Activated T-helper 2 cell treated with anti-CD3 and anti-CD28 coated beads, Interferon-gamma antibody, Interleukin-2, Interleukin-4, amounts not matched to agents 10 μg/mL and 5 μg/mL and 100 μg/mL, durations not matched to agents 14 hours and 24 hours and 36 hours (primary cell): ENCODE results near the gene CNN3. TPM values are rescaled to one million over a fixed set of nuclear protein-coding genes. Genes with fewer than 3 reads are reported as not detected.

Experiments used
- DNase-seq: peaks from one replicate; pipeline ENCODE4 v3.0.0; 2021; ENCODE audit warnings: low spot score
- H3K27ac Mint-ChIP-seq: one replicate; pipeline ENCODE4 v1.8.0; 2021; ENCODE audit warnings: mixed read lengths
- H3K27me3 Mint-ChIP-seq: one replicate; pipeline ENCODE4 v1.8.0; 2021; ENCODE audit warnings: low read depth, mixed read lengths
- H3K36me3 Mint-ChIP-seq: one replicate; pipeline ENCODE4 v1.8.0; 2021; ENCODE audit warnings: low read depth, mixed read lengths
- H3K4me1 Mint-ChIP-seq: one replicate; pipeline ENCODE4 v1.8.0; 2021; ENCODE audit warnings: low read depth, mixed read lengths
- H3K4me3 Mint-ChIP-seq: one replicate; pipeline ENCODE4 v1.8.0; 2021; ENCODE audit warnings: low read depth, mild to moderate bottlenecking, moderate library complexity, mixed read lengths
- H3K9me3 Mint-ChIP-seq: one replicate; pipeline ENCODE4 v1.8.0; 2021; ENCODE audit warnings: mixed read lengths
- intact Hi-C: fragments of 100-400 bp; cut with micrococcal nuclease; formaldehyde crosslinking; loops from one replicate; pipeline ENCODE4 v1.15.1; 2023
- total RNA-seq: library from RNA; stranded (reverse); gene quantifications from 2 replicates; pipeline ENCODE4 v1.2.3, GENCODE V29; 2022

The CNN3 gene
- total RNA-seq, 1 donor from 2014 or later = 2.6 TPM

DNA sequence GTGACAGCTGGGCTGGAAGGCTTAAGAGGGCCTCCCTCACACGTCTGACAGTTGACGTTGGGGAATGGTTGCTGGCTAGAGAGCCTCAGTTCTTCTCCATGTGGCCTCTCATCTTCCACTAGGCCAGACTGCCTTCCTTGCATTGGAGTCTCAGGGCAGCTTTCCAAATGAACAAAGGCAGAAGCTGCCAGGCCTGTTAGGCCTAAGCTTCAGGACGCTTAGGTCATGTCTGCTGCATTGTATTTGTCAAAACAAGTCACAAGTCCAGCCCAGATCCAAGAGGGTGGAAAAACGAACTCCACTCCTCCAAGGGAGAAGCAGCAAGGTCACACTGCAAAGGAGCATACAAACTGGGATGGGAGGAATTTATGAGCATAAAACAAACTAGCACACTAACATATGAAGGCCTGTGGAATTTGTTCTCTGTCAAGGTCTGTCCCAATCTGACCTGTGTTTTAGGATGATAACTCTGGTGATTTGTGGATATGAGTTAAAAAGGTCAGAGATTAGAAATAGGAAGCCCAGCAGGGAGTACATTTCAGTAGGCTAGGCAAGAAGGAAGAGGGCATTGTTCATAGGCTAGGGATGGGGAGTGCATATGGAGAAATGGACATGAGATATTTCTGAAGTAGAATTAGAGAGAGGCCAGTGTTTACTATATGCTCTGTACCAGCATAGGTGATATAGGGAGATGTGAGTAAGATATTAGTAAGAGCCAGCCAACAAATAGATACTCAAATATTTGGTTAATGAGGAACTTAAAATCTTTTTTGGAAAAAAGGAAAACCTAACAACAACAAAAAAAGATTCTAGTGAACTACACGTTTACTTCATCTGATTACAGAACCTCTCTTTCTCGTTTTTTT, 29.1 kb upstream of the CNN3 start:
- H3K4me1 Mint-ChIP-seq = no peaks in the 10 kb centered on the region
- no peaks in the 10 kb centered on the region for H3K36me3 Mint-ChIP-seq
- no peaks in the 10 kb centered on the region for H3K27me3 Mint-ChIP-seq
- no peaks in the 10 kb centered on the region for H3K9me3 Mint-ChIP-seq
- intact Hi-C loops = no loop called here
- DNase-seq = no peak
- H3K4me3 Mint-ChIP-seq = no peak overlapping the region
- H3K27ac Mint-ChIP-seq = no peak overlapping the region

- Mint-ChIP-seq H3K4me3 (no peak overlapping the region), H3K27ac (no peak overlapping the region), H3K27me3 (no peaks in the 10 kb centered on the region), H3K9me3 (no peaks in the 10 kb centered on the region), H3K4me1 (no peaks in the 10 kb centered on the region), H3K36me3 (no peaks in the 10 kb centered on the region)
- intact Hi-C loops = no loop called here
- no peak for DNase-seq
These were observed 27.6 kb upstream of the CNN3 start for GRCh38 chr1:94954263-94955220.

DNA sequence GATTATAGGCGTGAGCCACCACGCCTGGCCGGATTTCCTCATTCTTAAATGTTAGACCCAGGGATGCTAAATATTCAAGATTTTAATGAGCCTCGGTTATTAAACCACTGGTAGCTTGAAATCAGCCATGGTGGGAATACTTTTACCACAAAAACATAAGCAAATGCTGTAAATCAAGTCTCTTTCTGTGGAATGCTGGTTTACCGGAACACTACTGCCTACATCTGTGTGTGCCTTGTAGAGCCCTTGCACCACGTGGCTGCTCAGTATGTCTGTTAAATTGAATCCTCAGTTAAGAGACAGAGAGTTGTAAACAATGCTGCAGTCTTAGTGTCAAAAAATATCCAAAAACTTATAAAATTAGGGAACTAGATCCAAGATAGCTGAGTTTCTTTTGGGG, 26.8 kb upstream of the CNN3 start:
- H3K27me3 Mint-ChIP-seq = no peaks in the 10 kb centered on the region

GRCh38 chr1:94953107-94953506, 26.2 kb upstream of the CNN3 start:
- Mint-ChIP-seq H3K36me3 (no peaks in the 10 kb centered on the region), H3K27me3 (no peaks in the 10 kb centered on the region), H3K4me3 (no peak overlapping the region), H3K27ac (no peak overlapping the region), H3K9me3 (no peaks in the 10 kb centered on the region), H3K4me1 (no peaks in the 10 kb centered on the region)
- no peak for DNase-seq
- intact Hi-C loops = no loop called here

More for the DNA sequence above, 26.8 kb upstream of the CNN3 start:
- no peaks in the 10 kb centered on the region for H3K36me3 Mint-ChIP-seq
- no peaks in the 10 kb centered on the region for H3K4me1 Mint-ChIP-seq
- DNase-seq = no peak
- no peak overlapping the region for H3K4me3 Mint-ChIP-seq
- no peaks in the 10 kb centered on the region for H3K9me3 Mint-ChIP-seq
- no peak overlapping the region for H3K27ac Mint-ChIP-seq
- intact Hi-C loops = no loop called here

- Mint-ChIP-seq H3K4me1 (no peaks in the 10 kb centered on the region), H3K9me3 (no peaks in the 10 kb centered on the region), H3K36me3 (no peaks in the 10 kb centered on the region), H3K27ac (no peak overlapping the region), H3K27me3 (no peaks in the 10 kb centered on the region), H3K4me3 (no peak overlapping the region)
- DNase-seq = no peak
- intact Hi-C loops = no loop called here
These were observed 25.6 kb upstream of the CNN3 start for GRCh38 chr1:94952539-94952938.

- Mint-ChIP-seq H3K9me3 (no peaks in the 10 kb centered on the region), H3K36me3 (no peaks in the 10 kb centered on the region), H3K27ac (no peak overlapping the region), H3K27me3 (no peaks in the 10 kb centered on the region), H3K4me3 (no peak overlapping the region), H3K4me1 (no peaks in the 10 kb centered on the region)
- no peak for DNase-seq
- intact Hi-C loops = no loop called here
These were observed 24.7 kb upstream of the CNN3 start for GRCh38 chr1:94951509-94952208.

- H3K4me1 Mint-ChIP-seq = no peaks in the 10 kb centered on the region
- H3K9me3 Mint-ChIP-seq = no peaks in the 10 kb centered on the region
- no peak overlapping the region for H3K4me3 Mint-ChIP-seq
- no peak for DNase-seq
- no peak overlapping the region for H3K27ac Mint-ChIP-seq
- no peaks in the 10 kb centered on the region for H3K27me3 Mint-ChIP-seq
- H3K36me3 Mint-ChIP-seq = no peaks in the 10 kb centered on the region
- intact Hi-C loops = no loop called here
These were observed 24.1 kb upstream of the CNN3 start for GRCh38 chr1:94951046-94951445.

DNA sequence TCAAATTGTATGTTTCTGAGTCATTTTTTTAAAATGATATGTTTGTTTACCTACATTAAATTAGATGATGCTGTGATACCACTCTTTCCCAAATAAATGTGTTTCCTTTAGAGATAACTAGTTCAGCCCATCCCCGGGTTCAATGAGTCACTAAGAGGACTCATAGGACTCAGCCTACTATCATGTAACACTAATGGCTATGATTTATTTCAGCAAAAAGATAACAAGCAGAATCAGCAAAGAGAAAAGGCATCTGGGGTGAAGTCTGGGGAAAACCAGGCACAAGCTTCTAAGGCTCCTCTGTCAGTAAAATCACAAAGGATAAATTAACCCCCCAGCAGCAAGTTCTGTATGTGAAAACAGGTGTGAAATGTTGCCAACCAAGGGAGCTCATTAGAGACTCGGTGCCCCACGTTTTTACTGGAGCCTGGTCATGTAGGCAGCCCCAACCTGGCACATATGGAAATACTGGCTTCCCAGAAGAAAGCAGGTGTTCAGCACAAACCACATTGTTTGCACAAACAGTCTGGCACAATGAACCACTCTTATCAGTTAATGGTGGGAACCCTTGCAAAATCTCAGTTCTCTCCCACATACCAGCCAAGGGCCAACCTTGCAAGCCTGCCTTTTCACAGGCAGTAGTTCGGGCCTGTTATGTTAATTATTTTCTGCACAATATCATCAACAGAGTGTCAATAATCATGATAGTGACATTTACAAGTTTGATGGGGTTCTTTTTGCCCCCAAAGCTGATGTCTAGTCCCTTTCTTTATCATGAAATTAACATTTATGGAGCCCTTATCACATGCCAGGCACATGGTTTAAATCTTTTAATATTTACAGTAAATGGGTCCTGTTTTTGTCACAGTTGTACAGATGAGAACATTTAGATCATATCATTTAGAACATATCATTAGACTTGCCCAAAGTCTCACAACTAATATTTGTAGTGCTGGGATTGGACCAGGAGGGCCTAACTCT, 23.1 kb upstream of the CNN3 start:
- DNase-seq = no peak
- H3K4me3 Mint-ChIP-seq = no peak overlapping the region
- H3K27ac Mint-ChIP-seq = no peak overlapping the region
- H3K36me3 Mint-ChIP-seq = no peaks in the 10 kb centered on the region
- H3K4me1 Mint-ChIP-seq = no peaks in the 10 kb centered on the region
- no peaks in the 10 kb centered on the region for H3K9me3 Mint-ChIP-seq
- intact Hi-C loops = no loop called here
- H3K27me3 Mint-ChIP-seq = no peaks in the 10 kb centered on the region

DNA sequence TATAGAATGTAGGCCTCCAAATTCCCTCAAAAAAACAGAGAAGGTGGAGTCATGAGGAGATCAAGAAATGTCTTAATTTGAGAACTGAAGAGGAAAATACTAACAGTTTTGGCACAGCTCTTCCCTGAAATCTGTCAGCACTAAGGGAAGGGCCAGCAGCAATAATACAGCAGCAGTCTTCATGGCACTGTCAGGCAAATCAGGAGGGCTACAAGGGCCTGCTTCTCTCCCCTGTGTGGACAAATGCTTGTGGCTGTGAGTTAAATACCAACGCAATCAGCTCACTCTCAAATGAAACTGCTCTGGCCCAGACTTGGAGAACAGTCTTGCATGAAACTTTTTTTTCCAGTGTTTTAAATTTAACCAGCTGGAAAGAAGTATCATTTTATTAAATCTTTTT, 20.5 kb upstream of the CNN3 start:
- H3K36me3 Mint-ChIP-seq = no peaks in the 10 kb centered on the region
- peaks cover 6% of the 10 kb centered on the region for H3K27me3 Mint-ChIP-seq
- H3K4me3 Mint-ChIP-seq = no peak overlapping the region
- H3K9me3 Mint-ChIP-seq = no peaks in the 10 kb centered on the region
- no peaks in the 10 kb centered on the region for H3K4me1 Mint-ChIP-seq
- DNase-seq = no peak
- intact Hi-C loops = no loop called here
- H3K27ac Mint-ChIP-seq = no peak overlapping the region

DNA sequence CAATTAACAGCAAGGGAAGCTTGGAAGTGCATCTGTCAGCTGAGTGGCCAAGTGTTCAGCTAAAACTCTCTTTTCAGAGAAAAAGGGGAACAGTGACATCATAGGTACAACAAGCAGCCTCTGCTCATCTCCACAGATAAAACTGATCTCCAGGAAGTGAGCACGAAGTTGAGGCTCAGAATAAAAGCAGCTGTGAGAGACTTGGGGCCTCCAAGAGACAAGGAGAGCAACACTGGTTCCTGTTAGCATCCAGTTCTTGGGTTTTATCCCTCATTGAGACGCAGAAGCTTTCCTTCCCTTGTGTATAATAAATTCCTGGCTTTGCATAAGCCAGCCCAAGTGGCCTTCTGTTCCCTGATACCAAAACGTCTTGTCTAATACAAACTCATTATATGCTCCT, 20.0 kb upstream of the CNN3 start:
- H3K4me3 Mint-ChIP-seq = no peak overlapping the region
- no peak for DNase-seq
- H3K9me3 Mint-ChIP-seq = no peaks in the 10 kb centered on the region
- H3K4me1 Mint-ChIP-seq = no peaks in the 10 kb centered on the region
- no peak overlapping the region for H3K27ac Mint-ChIP-seq
- intact Hi-C loops = no loop called here
- H3K27me3 Mint-ChIP-seq = peaks cover 6% of the 10 kb centered on the region
- no peaks in the 10 kb centered on the region for H3K36me3 Mint-ChIP-seq

GRCh38 chr1:94942171-94943128, 15.5 kb upstream of the CNN3 start:
- H3K36me3 Mint-ChIP-seq = no peaks in the 10 kb centered on the region
- H3K27ac Mint-ChIP-seq = no peak overlapping the region
- no peaks in the 10 kb centered on the region for H3K4me1 Mint-ChIP-seq
- H3K27me3 Mint-ChIP-seq = peaks cover 10% of the 10 kb centered on the region
- no peak for DNase-seq
- H3K9me3 Mint-ChIP-seq = no peaks in the 10 kb centered on the region
- no peak overlapping the region for H3K4me3 Mint-ChIP-seq
- intact Hi-C loops = no loop called here
